ENCODE data around the gene CABLES1. TPM values are rescaled to one million over a fixed set of nuclear protein-coding genes. Genes with fewer than 3 reads are reported as not detected.
A peak's percentile ranks its signal among the peaks of the same experiment; 100 is the strongest.

Gene CABLES1
- total RNA-seq, 1 donor, result 18.3 TPM

DNA sequence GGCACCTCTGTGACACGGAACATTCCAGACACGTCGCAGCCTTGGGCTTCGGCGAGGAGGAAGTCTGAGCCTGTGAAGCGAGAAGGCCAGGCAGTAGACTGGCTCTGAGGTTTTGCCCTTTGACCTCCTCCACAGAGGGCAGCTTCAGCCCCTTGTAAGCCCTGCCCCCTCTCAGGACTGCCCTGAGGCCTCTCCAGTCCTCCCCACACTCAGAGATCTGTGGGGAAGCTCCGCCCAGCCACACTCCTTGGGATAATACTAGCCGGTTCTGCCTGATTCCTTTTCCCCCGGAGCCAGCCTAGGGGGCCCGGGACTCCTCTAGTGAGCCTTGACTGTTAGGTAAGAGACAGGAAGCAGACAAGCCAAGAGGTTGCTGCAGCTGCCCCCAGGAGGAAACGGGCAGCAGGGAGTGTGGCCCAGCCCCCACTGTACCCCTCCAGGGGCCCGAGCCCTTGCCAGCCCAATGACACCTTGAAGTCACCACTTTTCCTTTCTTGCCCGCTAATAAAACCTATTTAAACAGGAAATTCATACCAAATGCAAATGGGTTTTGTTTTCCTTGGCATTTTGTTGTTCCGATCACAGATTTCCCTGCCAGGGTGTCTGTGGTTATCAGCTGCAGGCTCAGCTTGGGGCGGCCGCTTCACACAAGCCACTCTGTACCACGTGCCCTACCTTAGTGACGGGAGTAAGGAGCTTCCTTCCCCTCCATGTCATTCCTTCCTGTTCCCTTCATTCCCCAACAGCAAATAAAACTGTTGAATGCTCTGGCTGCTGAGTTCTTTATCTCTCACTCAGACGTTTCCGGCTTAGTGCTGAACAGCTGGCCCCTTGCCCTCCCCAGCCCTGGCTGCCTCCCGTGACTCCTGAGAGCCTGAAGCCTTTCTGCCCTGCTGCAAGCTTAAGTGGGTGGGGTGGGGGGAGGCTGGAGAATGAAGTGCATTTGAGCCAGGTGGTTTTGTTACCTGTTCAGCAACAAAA is 124.7 kb downstream of the CABLES1 start:
- peak in 2 of 3 donors; percentile 92 to 95 for DNase-seq (ENCODE audit: low read depth in 2 of 3, low spot score in 2 of 3)

- DNase-seq (ENCODE audit: low read depth in 2 of 3, low spot score in 2 of 3), result peak in 1 of 3 donors; percentile 44
Measured at GRCh38 chr18:23260926-23261590, 125.8 kb downstream of the CABLES1 start.

DNA sequence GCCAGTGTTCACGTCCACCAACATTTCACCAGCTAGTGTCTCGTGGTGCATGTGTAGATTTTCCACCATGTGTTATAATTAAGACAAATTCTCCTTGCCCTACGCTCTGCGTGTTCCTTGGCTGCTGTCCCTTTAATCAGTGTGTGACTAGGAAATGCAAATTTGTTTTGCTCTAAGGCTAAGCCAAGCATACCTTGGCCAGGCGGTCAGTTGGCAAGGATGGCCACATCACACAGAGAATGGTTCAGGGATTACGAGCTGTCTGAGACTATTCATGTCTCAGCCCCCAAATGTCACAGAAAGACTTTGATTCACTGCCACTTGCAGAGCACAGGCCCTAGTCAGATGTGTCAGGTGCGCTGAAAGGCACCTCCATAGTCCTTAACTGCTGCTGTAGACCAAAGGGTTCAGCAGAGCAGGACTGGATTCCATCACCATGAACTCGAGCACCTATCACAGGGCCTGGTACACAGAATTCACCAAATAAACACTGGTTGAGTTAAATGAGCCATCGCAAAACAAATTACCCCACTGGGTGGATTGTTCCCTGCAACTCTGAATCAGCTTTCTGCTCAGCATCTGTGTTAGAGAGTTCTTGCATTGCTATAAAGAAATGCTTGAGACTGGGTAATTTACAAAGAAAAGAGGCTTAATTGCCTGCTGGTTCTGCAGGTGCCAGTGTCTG is 128.4 kb downstream of the CABLES1 start:
- DNase-seq (ENCODE audit: low read depth in 2 of 3, low spot score in 2 of 3), result no peak

- peak in 2 of 3 donors; percentile 48 to 68 for DNase-seq (ENCODE audit: low read depth in 2 of 3, low spot score in 2 of 3)
Measured at GRCh38 chr18:23265682-23266399, 130.6 kb downstream of the CABLES1 start.

DNA sequence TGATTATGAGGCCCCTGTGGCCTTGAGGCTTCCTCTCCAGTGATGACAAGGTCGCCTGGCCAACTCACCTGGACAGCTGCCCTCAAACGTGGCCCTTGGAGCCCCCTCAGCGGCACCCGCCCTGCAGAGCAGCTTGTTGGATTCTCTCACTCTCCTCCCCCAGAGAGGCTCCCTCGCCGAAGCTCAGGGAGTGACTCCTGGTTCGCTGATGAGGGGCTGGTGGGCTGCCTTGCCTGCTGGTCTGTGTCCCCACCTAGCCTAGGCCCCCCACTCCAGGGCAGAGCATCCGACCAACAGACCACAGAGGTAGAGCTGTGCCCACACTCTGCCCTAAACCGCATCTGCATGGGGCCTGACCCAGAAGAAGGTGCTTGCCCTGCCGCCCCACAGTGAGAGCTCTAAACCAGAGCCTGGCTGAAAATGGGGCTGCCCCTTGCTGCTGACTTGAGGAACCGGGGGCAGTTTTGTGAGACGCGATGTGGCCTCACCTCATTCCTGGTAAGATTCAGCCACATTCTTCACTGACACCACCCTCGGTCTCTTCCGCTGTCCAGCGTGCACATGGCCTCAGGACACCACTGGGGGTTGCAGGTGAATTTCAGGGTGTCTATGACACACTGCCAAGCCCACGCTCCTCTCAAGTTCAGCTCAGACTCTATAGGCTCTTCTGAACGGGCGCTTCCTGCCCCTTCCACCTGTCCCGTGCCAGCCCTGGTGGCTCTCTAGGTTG is 131.6 kb downstream of the CABLES1 start:
- DNase-seq (ENCODE audit: low read depth in 2 of 3, low spot score in 2 of 3), result no peak

GRCh38 chr18:23267447-23267776 is 132.1 kb downstream of the CABLES1 start:
- DNase-seq (ENCODE audit: low read depth in 2 of 3, low spot score in 2 of 3), result no peak

GRCh38 chr18:23268641-23269040 is 133.4 kb downstream of the CABLES1 start:
- DNase-seq (ENCODE audit: low read depth in 2 of 3, low spot score in 2 of 3), result no peak

DNA sequence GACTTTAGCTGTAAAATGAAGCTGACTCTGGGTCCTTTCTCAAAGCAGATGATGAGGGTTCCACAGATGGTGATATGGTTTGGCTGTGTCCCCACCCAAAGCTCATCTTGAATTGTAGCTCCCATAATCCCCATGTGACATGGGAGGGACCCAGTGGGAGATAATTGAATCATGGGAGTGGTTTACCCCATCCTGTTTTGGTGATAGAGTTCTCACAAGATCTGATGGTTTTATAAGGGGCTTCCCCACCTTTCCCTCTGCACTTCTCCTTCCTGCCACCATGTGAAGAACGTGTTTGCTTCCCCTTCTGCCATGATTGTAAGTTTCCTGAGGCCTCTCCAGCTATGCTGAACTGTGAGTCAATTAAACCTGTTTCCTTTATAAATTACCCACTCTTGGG is 133.8 kb downstream of the CABLES1 start:
- peak in 1 of 3 donors; percentile 29 for DNase-seq (ENCODE audit: low read depth in 2 of 3, low spot score in 2 of 3)

DNA sequence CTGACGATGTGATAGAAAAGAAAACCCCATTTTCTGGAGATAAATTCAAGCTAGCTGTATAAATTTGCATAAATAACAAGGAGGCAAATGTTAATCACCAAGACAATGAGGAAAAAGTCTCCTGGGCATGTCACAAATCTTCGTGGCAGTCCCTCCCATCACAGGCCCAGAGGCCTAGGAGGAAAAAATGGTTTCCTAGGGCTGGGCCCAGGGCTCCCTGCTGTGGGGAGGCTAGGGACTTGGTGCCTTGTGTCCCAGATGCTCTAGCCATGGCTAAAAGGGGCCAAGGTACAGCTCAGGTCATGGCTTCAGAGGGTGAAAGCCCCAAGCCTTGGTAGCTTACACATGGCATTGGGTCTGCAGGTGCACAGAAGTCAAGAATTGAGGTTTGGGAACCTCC is 134.6 kb downstream of the CABLES1 start:
- DNase-seq (ENCODE audit: low read depth in 2 of 3, low spot score in 2 of 3), result no peak

DNA sequence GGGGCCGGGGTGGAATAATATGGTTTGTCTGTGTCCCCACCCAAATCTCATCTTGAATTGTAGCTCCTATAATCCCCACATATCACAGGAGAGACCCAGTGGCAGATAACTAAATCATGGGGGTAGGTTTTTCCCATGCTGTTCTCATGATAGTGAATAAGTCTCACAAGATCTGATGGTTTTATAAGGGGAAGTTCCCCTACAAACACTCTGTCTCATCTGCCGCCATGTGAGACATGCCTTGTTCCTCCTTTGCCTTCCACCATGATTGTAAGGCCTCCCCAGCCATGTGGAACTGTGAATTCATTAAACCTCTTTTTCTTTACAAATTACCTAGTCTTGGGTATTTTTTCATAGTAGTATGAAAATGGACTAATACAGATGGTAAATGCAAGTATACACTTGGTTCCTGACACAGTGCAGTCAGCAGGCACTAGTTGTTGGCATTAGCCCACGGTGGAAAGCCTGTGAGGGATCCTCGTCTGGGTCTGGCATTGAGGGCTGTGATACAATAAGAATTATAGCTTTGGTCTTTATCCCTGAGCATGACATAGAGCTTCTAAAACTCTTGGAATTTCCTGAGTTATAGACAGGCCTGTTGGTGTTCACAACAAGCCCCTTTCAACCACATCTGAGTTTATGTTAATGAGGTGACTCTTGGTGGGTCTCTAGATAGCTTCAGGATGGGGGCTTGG is 135.8 kb downstream of the CABLES1 start:
- no peak for DNase-seq (ENCODE audit: low read depth in 2 of 3, low spot score in 2 of 3)

DNA sequence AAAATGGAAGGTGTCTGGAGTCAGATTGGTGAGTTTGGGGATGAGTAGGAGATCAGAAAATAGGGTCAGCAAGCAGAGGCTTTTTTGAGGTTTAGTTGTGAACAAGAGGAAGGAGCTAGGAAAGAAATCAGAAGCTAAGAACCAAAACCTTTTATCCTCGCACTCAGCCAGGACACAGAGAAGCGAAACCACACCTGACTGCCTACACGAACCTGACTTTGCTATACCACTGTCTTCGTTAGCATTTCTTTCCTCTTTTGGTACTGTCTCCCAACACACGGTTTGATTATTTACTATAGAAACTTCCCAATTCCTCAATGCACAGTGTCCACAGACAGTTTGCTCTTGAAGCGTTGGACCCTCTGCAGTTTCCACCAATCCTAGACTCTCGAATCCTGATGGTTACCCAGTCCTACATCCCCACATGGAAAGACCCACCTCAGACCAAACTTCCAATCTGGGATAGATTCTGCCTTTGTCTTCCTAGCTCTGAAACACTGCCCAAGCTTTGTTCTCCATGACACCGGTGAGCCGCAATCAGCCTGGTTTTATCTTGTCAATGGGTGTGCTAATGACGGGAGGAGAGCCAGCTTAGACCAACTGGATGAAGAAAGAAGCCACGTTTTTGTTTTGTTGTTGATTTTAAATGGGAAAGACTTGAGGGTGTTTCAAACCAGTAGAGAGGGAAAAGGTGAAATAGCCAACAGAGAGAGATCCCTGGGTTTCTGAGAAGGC is 137.4 kb downstream of the CABLES1 start:
- DNase-seq (ENCODE audit: low read depth in 2 of 3, low spot score in 2 of 3), result no peak

- DNase-seq (ENCODE audit: low read depth in 2 of 3, low spot score in 2 of 3), result no peak
Measured at GRCh38 chr18:23273443-23273966, 138.2 kb downstream of the CABLES1 start.

GRCh38 chr18:23274638-23275482 is 139.6 kb downstream of the CABLES1 start:
- DNase-seq (ENCODE audit: low read depth in 2 of 3, low spot score in 2 of 3), result no peak

DNA sequence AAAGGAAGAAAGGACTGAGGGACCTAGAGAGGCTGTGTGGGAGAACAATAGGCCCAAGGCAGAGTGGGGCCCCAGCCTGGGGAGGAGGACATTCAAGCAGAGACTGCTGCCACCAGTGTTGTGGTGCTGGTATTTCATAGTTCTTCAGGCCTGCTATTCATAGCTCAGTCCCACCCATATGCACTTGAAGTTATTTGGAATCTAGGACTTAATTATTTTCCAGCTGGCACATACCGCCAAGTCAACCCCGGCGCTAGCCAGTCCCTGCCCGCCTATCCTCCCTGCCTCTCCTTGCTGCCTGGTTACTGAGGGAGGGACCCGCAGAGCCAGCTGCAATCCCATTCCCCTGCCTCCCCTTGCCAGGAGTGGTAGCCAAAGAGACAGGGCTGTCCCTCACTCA is 141.2 kb downstream of the CABLES1 start:
- DNase-seq (ENCODE audit: low read depth in 2 of 3, low spot score in 2 of 3), result no peak

DNA sequence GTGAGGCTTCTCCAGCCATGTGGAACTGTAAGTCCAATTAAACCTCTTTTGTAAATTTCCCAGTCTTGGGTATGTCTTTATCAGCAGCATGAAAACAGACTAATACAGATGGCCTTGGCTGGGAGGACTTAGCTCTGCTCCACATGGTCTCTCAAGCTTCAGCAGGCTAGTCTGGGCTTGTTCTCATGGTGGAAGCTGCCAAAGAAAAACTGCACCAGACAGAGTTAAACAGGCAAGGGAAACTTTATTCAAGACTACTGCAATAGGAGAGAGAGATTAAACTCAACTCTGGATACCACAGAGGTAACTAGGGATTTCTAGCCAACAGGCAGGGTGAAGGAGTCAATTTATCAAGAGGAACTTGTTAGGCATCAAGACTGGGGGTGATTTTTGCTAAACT is 142.1 kb downstream of the CABLES1 start:
- no peak for DNase-seq (ENCODE audit: low read depth in 2 of 3, low spot score in 2 of 3)

DNA sequence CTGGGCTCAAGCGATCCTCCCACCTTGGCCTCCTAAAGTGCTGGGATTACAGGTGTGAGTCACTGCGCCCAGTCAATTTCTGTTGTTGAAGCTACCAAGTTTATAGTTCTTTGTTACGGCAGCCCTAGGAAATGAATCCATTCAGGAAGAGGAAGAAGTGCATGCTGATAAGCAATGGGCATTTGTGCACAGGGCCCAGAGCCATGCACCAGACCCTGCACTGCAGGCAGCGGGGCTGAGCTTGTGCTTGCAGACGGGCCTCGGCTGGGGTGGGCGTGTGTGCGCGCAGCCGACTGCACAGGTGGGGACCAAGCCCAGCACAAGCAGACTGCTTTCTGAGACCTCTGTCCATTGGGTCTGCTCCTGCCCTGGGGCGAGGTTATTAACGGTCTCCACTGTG is 144.6 kb downstream of the CABLES1 start:
- no peak for DNase-seq (ENCODE audit: low read depth in 2 of 3, low spot score in 2 of 3)

DNA sequence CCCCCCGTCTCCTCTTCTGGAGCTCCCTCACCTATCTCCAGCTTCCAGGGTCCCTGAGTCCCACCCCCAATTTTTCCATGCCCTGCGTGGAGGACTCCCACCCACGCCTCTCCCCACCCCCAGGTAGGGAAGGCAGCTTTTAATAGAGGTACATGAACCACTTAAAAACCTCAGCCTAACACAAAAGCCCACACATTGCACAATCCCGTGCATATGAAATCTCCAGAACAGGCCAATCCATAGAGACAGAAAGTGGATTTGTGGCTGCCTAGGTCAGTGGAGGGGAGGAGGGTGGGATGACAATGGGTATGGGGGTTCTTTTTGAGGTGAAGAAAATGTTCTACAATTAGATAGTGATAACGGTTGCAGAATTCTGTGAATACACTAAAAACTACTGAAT is 145.6 kb downstream of the CABLES1 start:
- no peak for DNase-seq (ENCODE audit: low read depth in 2 of 3, low spot score in 2 of 3)
